Erythroblast (primary cell): Measurements from ENCODE around the gene YAE1.

Experiments used
- GATA1 ChIP-seq: IDR thresholded peaks from 2 replicates; pipeline ENCODE4 v1.6.1; 2011; ENCODE audit warnings: low read depth, mild to moderate bottlenecking, control low read depth, low read length, moderate library complexity
- POLR2A ChIP-seq: IDR thresholded peaks from 2 replicates; pipeline ENCODE4 v1.6.1; 2011; ENCODE audit warnings: mild to moderate bottlenecking, low read length

DNA sequence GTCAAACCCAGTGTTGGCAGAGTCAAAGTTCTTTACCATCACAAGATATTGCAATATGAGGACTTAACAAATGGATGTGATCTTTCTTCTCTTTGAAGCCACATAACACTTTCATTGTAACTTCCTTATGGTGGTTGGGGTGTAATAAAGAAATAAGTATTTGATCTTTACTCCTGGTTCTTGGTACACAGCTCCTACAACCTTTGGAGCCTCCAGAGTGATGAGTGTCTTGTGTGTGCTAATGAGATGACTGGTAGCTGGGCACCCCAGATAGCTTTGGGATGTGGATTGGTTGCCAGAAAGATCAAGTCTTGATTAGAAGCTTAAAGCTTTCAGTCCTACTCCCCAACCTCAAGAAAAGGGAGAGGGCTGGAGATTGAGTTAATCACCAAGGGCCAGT is 31.1 kb upstream of the YAE1 start:
- TF ChIP-seq POLR2A (no peak), GATA1 (no peak)
